GM12892 (cell line): ENCODE data around the gene P2RY8.
"Not testable (repeated sequence)": the region's sequence is repeated elsewhere in the genome, so short reads cannot be mapped to it uniquely, and the experiment has no call there.

Source experiments
- DNase-seq: peaks from one replicate; pipeline ENCODE4 v3.0.0; 2011; ENCODE audit not compliant: insufficient read length
- FAIRE-seq: peaks from 2 replicates; lab custom pipeline; 2011; peaks lifted over from hg19 to GRCh38; lab: Jason Lieb, UNC
- POLR2A ChIP-seq: IDR thresholded peaks from 2 replicates; pipeline ENCODE4 v1.6.1; 2011; ENCODE audit warnings: low read depth, low read length, control low read depth
- POLR2AphosphoS5 ChIP-seq: IDR thresholded peaks from 2 replicates; pipeline ENCODE4 v1.6.1; 2011; ENCODE audit warnings: low read depth, low read length, control low read depth
- TAF1 ChIP-seq: IDR thresholded peaks from 2 replicates; pipeline ENCODE4 v1.6.1; 2011; ENCODE audit warnings: low read depth, mild to moderate bottlenecking, control low read depth, low read length, borderline replicate concordance

Gene P2RY8

GRCh38 chrX:1488745-1489144 lies 48.2 kb downstream of the P2RY8 start:
- FAIRE-seq: no peak
- TF ChIP-seq POLR2AphosphoS5: no peak
- no peak for TF ChIP-seq POLR2A
- TF ChIP-seq TAF1: no peak
- DNase-seq: no peak

- FAIRE-seq (no peak), DNase-seq (no peak)
- TF ChIP-seq POLR2AphosphoS5 (no peak), TAF1 (no peak), POLR2A (no peak)
Observed at GRCh38 chrX:1488141-1488540, 48.8 kb downstream of the P2RY8 start.

- TF ChIP-seq POLR2AphosphoS5: no peak
- DNase-seq (no peak), FAIRE-seq (no peak)
Observed at GRCh38 chrX:1487401-1487800, 49.6 kb downstream of the P2RY8 start.

- no peak for TF ChIP-seq POLR2A
- TF ChIP-seq POLR2AphosphoS5: no peak
- TF ChIP-seq TAF1: no peak
- DNase-seq: no peak
- no peak for FAIRE-seq
Observed at GRCh38 chrX:1486749-1487361, 50.1 kb downstream of the P2RY8 start.

- FAIRE-seq (peak; percentile 86), DNase-seq (no peak)
- TF ChIP-seq POLR2AphosphoS5 (0 out of 2 replicates have a peak, but pooled peaks have one; percentile 15), TAF1 (no peak)
Observed at GRCh38 chrX:1486177-1486576, 50.8 kb downstream of the P2RY8 start.

GRCh38 chrX:1485033-1485432 lies 52.0 kb downstream of the P2RY8 start:
- DNase-seq (no peak), FAIRE-seq (no peak)
- no peak for TF ChIP-seq POLR2AphosphoS5
- TF ChIP-seq POLR2A: no peak
- no peak for TF ChIP-seq TAF1

- FAIRE-seq: no peak
- TF ChIP-seq POLR2AphosphoS5: no peak
- TF ChIP-seq TAF1: no peak
- no peak for TF ChIP-seq POLR2A
- no peak for DNase-seq
Observed at GRCh38 chrX:1484638-1485019, 52.4 kb downstream of the P2RY8 start.

GRCh38 chrX:1483843-1484637 lies 52.9 kb downstream of the P2RY8 start:
- FAIRE-seq (peak; percentile 97), DNase-seq (no peak)
- TF ChIP-seq POLR2A (0 out of 2 replicates have a peak, but pooled peaks have one; percentile 19), POLR2AphosphoS5 (no peak)

GRCh38 chrX:1482530-1482928 lies 54.5 kb downstream of the P2RY8 start:
- FAIRE-seq, DNase-seq: not testable (repeated sequence)

GRCh38 chrX:1481636-1482529 lies 55.1 kb downstream of the P2RY8 start:
- TF ChIP-seq POLR2A (peak; percentile 74; the same call in 1 of the 2 replicates), POLR2AphosphoS5 (peak; percentile 71), TAF1 (peak; percentile 29; the same call in 1 of the 2 replicates)
- DNase-seq (no peak), FAIRE-seq (peak; percentile 99)

- peak; percentile 89 for FAIRE-seq
- no peak for DNase-seq
- TF ChIP-seq POLR2A (no peak), POLR2AphosphoS5 (no peak; the same call in 1 of the 2 replicates), TAF1 (no peak)
Observed at GRCh38 chrX:1480082-1480785, 56.8 kb downstream of the P2RY8 start.
